Stimulated activated CD8-positive, alpha-beta memory T cell treated with anti-CD3 and anti-CD28 coated beads, Interleukin-15, amount 100 ng/mL, for 1 hour (primary cell): ENCODE data around the gene TMEM150C.
"Not testable (repeated sequence)": the region's sequence is repeated elsewhere in the genome, so short reads cannot be mapped to it uniquely, and the experiment has no call there.

Source experiments
- DNase-seq: peaks from one replicate; pipeline ENCODE4 v3.0.0-alpha.2; 2020; ENCODE audit warnings: low read depth

The TMEM150C gene

DNA sequence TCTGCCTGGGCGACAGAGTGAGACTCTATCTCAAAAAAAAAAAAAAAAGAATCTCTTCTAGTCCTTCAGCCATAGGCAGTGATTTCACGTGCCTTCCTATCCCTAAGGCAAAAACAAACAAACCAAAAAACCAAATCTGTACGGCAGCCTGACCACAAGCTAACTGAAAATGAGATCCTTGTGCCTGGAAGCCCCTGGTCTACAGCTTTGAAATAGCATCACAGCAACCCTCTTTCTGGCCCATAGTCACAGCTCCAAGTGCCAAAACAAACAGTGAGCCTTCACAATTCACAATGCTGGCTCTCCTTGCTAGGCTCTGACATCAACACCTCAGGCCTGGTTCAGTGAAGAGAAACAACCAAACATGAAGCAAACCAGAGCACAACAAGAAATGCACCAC lies 46.1 kb downstream of the TMEM150C start:
- no peak for DNase-seq

DNA sequence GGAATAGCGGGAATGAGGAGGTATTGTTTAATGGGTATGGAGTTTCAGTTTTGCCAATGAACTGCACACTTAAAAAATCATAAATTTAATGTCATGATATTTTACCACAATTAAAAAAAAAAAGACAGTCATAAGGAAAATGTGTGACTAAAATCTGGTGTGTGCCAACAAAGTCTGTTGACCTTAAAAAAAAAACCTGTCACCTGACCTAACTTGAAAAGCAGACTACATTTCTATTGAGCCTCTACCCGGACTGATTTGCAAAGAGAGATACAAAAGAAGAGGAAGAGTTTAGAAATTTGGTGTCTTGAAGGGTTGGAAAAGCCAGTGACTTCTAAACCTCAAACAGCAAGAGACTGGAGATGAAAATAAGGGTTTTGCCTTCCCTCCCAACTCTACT lies 48.4 kb downstream of the TMEM150C start:
- DNase-seq: no peak

DNA sequence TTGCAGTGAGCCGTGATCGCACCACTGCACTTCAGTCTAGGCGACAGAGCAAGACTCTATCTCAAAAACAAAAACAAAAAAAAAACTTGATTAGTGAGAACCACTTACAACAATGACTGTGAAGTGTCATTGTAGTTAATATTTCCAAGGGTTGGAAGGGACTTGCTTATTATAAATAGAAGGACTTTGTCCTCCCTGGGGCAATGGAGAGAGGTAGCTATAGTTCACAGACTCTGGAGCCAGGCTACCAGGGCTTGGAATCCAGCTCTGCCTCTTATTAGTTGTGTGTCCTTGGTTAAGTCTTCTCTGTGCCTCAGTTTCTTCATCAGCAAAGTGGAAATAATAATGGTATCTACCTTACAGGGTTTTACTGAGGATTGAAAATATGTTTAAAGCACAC lies 51.6 kb downstream of the TMEM150C start:
- DNase-seq: no peak

- DNase-seq: no peak
Observed at GRCh38 chr4:82508806-82509428, 52.9 kb downstream of the TMEM150C start.

DNA sequence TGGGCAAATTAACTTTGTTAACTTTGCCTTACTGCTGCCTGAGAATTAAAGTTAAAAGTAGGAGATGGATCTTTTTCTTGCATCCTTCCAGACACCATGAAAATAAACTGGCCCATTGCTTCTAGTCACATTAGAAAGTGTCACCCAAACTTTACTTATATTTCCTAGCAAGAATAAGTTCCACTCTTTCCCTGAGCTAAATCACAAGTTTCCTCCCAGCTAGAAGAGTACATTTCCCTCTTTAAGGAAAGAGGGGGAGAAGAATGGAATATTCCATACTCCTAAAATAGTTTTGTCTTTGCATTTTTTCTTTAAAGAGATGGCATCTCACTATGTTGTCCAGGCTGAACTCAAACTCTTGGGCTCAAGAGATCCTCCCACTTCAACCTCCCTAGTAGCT lies 53.8 kb downstream of the TMEM150C start:
- no peak for DNase-seq

- DNase-seq: no peak
Observed at GRCh38 chr4:82501154-82501442, 60.7 kb downstream of the TMEM150C start.

GRCh38 chr4:82500435-82501153 lies 61.2 kb downstream of the TMEM150C start:
- DNase-seq: no peak

DNA sequence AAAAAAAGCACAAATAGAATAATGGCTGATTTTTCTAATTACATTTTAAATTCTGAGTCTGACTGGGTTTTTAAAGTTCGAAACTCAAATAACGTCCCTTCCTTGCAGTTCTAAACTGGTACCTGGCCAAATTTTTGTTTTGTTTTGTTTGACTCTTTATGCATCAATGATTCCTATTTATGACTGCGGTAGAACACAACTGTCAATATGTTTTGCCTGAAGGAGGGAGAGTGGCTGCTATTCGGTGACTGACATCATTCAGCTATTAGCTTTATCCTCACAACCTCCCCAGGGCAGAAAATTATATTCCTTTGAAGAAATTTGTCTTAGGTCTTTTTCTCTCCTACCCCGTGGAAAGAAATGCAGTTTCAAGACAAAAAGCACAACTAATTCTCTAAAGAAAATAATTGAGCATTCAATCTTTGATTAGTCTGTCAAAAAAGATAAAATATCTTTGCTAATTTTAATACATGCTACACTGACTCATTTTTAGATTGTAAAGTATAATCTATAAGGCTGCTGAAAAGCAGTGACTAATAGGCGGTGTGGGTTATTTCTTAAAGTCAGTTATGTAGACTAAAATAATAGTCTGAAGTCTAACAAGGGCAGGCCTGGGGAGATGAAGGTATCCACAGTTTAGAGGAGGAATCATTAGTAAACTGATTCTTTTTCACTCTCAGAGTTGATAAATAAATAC lies 61.9 kb downstream of the TMEM150C start:
- DNase-seq: no peak

- DNase-seq: no peak
Observed at GRCh38 chr4:82496349-82496748, 65.4 kb downstream of the TMEM150C start.

- DNase-seq: no peak
Observed at GRCh38 chr4:82495666-82496065, 66.1 kb downstream of the TMEM150C start.

DNA sequence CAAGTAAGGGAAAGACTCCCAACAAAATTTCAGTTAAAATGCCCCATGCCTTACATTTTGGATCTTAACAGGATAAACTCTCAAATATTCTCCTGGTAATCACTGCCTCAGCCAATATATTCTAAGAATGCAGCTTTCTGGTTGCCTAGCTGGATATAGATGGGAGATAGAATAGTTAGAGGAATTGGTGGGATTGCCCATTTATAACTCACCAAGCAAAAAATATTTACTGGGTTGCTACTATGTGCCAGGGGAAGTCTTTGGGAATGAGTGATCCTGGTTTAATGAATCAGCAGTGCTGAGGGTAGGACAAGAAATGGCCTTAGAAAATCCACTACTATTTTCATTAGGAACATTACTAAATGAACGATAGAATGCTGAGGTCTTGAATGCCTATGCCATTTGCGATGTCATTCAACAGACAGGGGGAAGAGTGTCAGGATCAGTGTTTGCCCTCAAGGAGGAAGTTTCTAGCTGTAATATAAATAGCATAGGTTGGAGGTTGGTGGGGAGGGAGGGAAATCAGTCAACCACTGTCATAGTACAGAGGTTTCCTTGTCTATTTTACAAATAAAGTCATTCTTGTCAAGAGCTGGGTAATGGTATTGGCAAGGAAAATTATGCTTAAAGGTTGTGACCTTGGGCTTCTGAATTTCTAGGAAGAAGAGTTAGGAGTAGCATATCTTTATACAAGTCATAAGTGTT lies 67.9 kb downstream of the TMEM150C start:
- no peak for DNase-seq

GRCh38 chr4:82491251-82491960 lies 70.4 kb downstream of the TMEM150C start:
- DNase-seq: no peak

- DNase-seq: no peak
Observed at GRCh38 chr4:82489987-82490386, 71.8 kb downstream of the TMEM150C start.

- DNase-seq: no peak
Observed at GRCh38 chr4:82489076-82489475, 72.7 kb downstream of the TMEM150C start.

- no peak for DNase-seq
Observed at GRCh38 chr4:82484996-82485783, 76.6 kb downstream of the TMEM150C start.

DNA sequence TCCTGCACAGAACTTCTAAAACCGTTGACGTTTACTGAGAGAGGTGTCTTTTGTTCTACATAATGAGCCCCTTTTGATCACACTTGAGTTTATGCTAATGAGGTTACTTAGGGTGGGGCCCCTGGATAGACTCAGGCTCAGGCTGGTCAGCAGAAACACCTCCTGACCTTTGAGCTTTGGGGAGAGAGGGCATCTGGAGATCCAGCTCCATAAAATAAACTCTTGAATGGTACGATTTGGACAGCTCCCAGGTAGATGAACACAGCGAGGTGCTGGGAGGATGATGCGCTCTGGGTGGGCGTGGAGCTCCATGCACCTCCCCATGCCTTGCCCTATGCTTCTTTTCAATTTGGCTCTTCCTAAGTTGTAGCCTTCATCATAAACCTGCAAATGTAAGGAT lies 79.4 kb downstream of the TMEM150C start:
- DNase-seq: no peak

DNA sequence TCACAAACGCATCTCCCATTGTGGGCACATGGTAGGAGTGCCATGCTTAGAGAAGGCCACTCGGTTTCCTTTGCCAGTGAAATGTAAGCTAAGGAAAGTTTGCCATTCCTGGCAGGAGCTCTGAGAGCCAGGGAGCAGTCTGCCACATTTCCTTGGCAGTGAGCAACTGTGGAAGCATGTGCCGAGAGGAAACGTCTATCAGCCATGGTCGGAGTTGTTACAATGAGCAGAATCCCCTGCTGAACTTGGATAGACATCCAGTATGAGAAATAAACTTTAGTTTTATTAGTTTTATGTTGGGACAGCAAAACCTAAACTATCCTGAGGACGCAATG lies 80.3 kb downstream of the TMEM150C start:
- DNase-seq: no peak

DNA sequence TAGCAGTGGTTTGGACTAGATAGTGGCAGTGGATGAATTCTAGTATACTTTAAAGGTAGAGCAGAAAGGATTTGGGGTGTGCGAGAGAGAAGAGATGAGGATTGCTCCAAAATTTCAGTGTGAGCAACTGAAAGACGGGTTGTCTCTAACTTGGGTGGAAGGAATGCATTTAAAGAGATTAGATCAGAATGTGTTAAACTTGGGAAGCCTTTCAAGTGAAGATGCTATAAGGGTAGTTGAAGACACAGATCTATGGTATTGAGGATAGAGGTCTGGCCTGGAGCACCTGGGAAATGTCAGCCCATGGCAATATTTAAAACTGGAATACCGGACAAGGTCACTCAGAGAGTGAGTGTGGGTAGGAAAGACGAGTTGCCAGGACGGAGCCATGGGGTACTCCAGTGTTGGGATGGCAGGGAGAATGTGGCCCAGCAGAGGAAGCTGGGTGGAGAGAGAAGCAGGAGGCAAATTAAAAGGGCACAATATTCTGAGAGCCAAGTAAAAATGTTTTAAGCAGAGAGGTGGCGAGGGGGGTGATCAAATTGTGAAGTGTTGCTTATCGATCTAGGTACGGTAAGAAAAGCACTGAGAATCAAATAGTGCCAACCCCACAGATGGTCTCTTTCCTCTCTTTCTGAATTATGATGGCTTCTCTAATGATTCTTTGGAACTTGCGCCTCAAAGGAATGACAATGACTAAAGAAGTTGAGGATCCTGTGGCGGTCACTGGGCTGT lies 80.8 kb downstream of the TMEM150C start:
- no peak for DNase-seq

- DNase-seq: no peak
Observed at GRCh38 chr4:82479562-82479961, 82.2 kb downstream of the TMEM150C start.

DNA sequence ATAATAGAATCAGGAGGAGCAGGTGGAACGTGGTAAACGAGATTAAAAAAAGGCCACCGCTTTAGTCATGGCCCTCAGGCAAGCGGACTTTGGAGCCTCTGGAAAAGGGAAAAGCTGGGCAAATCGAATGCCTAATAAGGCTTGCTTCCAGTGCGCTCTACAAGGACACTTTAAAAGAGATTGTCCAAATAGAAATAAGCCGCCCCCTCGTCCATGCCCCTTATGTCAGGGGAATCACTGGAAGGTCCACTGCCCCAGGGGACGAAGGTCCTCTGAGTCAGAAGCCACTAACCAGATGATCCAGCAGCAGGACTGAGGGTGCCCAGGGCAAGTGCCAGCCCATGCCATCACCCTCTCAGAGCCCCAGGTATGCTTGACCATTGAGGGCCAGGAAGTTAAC lies 84.3 kb downstream of the TMEM150C start:
- not testable (repeated sequence) for DNase-seq

DNA sequence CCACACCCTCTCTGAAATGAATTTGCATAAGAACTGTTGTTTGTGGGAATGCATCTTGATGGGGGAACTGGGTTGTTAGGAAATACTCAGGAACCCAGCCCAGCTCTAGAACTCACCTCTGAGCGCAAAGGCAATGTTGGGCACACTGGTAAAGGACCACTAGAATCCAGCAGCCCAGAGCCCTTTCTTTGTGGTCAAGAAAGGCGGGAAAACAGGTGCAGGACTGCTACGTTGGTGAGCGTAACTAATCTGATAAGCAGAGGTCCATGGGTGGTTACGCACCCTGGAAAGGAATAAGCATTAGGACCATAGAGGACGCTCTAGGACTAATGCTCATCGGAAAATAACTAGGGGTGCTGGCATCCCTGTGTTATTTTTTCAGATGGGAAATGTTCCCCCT lies 85.9 kb downstream of the TMEM150C start:
- not testable (repeated sequence) for DNase-seq
